HL-60/S4 (cell line): ENCODE data around the gene HBA1.
"Not testable (repeated sequence)": the region's sequence is repeated elsewhere in the genome, so short reads cannot be mapped to it uniquely, and the experiment has no call there.

Experiments used
- in situ Hi-C: fragments of 300-500 bp; cut with MboI; formaldehyde crosslinking; loops from 2 replicates; pipeline ENCODE4 v1.14.3; 2022; ENCODE audit warnings: low sequenced_read_pairs

The HBA1 gene

DNA sequence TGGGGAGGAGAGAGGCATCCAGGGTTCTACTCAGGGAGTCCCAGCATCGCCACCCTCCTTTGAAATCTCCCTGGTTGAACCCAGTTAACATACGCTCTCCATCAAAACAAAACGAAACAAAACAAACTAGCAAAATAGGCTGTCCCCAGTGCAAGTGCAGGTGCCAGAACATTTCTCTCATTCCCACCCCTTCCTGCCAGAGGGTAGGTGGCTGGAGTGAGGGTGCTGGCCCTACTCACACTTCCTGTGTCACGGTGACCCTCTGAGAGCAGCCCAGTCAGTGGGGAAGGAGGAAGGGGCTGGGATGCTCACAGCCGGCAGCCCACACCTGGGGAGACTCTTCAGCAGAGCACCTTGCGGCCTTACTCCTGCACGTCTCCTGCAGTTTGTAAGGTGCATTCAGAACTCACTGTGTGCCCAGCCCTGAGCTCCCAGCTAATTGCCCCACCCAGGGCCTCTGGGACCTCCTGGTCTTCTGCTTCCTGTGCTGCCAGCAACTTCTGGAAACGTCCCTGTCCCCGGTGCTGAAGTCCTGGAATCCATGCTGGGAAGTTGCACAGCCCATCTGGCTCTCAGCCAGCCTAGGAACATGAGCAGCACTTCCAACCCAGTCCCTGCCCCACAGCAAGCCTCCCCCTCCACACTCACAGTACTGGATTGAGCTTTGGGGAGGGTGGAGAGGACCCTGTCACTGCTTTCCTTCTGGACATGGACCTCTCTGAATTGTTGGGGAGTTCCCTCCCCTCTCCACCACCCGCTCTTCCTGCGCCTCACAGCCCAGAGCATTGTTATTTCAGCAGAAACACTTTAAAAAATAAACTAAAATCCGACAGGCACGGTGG, 2.3 kb upstream of the HBA1 start:
- in situ Hi-C loops: not testable (repeated sequence)

- in situ Hi-C loops: no loop called here
Observed at GRCh38 chr16:175011-175949, 1.2 kb upstream of the HBA1 start.

GRCh38 chr16:176006-176405, 474 bp upstream of the HBA1 start:
- in situ Hi-C loops: not testable (repeated sequence)

GRCh38 chr16:177394-177822, 928 bp downstream of the HBA1 start:
- in situ Hi-C loops: no loop called here

- in situ Hi-C loops: no loop called here
Observed at GRCh38 chr16:177981-178667, 1.6 kb downstream of the HBA1 start.

DNA sequence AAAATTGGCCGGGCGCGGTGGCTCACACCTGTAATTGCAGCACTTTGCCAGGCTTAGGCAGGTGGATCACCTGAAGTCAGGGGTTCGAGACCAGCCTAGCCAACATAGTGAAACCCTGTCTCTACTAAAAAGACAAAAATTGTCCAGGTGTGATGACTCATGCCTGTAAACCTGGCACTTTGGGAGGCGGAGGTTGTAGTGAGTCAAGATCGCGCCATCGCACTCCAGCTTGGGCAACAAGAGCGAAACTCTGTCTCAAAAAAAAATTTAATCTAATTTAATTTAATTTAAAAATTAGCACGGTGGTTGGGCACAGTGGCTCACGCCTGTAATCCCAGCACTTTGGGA, 2.2 kb downstream of the HBA1 start:
- in situ Hi-C loops: no loop called here

- in situ Hi-C loops: loop anchor here (5.0 kb wide), 1 partner anchor 62 kb away; no protein-coding TSS in a partner anchor
Observed at GRCh38 chr16:179211-180092, 3.0 kb downstream of the HBA1 start.

DNA sequence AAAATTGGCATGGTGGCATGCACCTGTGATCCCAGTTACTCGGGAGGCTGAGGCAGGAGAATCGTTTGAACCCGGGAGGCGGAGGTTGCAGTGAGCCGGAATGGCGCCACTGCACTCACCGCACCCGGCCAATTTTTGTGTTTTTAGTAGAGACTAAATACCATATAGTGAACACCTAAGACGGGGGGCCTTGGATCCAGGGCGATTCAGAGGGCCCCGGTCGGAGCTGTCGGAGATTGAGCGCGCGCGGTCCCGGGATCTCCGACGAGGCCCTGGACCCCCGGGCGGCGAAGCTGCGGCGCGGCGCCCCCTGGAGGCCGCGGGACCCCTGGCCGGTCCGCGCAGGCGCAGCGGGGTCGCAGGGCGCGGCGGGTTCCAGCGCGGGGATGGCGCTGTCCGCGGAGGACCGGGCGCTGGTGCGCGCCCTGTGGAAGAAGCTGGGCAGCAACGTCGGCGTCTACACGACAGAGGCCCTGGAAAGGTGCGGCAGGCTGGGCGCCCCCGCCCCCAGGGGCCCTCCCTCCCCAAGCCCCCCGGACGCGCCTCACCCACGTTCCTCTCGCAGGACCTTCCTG, 3.7 kb downstream of the HBA1 start, which contains the start of gene HBQ1:
TSS of gene HBQ1 (plus strand) at position 359 of the 575 bp plus-strand sequence. CDS start at position 387, 28 bp downstream.
- in situ Hi-C loops: loop anchor here (5.0 kb wide), 1 partner anchor 63 kb away; no protein-coding TSS in a partner anchor

DNA sequence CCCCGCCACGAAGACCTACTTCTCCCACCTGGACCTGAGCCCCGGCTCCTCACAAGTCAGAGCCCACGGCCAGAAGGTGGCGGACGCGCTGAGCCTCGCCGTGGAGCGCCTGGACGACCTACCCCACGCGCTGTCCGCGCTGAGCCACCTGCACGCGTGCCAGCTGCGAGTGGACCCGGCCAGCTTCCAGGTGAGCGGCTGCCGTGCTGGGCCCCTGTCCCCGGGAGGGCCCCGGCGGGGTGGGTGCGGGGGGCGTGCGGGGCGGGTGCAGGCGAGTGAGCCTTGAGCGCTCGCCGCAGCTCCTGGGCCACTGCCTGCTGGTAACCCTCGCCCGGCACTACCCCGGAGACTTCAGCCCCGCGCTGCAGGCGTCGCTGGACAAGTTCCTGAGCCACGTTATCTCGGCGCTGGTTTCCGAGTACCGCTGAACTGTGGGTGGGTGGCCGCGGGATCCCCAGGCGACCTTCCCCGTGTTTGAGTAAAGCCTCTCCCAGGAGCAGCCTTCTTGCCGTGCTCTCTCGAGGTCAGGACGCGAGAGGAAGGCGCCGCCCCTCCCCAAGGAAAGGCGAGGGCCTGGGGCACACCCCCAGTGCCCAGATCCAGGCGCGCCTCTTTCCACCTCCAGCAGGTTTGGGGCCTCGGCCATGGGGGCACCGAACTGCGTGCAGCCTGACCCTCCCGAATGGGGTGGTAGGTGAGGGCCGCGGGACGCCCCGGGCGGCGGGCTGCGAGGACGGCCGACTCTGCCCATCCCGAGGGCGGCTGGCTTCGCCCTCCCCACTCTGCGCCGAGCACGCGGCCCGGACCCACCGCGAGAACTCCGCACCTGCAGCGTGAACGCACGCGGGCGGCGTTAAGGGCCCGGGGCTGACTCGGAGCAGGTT, 4.4 kb downstream of the HBA1 start:
- in situ Hi-C loops: loop anchor here (5.0 kb wide), 1 partner anchor 64 kb away; no protein-coding TSS in a partner anchor

GRCh38 chr16:181565-182021, 5.1 kb downstream of the HBA1 start:
- in situ Hi-C loops: loop anchor here (5.0 kb wide), 1 partner anchor 64 kb away; no protein-coding TSS in a partner anchor

- in situ Hi-C loops: loop anchor here (5.0 kb wide), 1 partner anchor 66 kb away; no protein-coding TSS in a partner anchor
Observed at GRCh38 chr16:183005-183404, 6.5 kb downstream of the HBA1 start.

GRCh38 chr16:185213-185612, 8.7 kb downstream of the HBA1 start:
- in situ Hi-C loops: no loop called here

DNA sequence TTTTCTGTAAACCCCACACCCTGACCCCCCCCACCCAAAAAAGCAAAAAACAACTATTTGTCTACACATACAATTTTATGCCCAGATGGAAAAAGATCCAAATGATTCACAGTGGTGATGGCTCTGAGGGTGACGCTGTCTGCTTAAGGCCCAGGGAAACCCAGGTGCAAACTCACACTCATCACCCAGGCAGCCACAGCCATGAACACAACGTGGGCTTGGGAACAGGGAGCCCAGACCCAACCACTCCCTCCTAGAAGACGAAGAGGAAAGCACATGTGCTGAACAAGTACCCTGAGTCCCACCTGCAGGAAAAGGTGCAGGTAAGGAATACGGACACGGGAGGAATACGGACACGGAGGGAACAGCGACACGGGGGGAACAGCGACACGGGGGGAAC, 9.2 kb downstream of the HBA1 start:
- in situ Hi-C loops: no loop called here

GRCh38 chr16:187330-187729, 10.8 kb downstream of the HBA1 start:
- in situ Hi-C loops: no loop called here

DNA sequence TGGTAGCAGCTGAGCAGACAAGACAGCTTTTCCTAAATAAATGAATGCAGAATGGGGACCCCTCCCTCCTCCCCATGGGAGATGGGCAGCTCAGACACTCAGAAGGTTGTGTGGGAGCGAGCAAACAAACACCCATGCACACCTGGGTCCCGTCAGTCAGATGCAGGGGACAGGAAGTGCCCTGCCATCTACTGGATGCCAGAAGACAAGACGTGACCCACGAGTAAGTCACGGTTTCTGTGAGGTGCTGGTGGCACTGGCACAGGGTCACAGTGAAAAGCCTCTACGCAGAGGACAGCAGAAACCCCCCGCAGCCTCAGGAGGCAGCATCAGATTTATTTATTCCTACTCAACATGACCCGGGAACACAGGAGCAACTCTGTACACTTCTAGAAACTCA, 12.2 kb downstream of the HBA1 start:
- in situ Hi-C loops: no loop called here

DNA sequence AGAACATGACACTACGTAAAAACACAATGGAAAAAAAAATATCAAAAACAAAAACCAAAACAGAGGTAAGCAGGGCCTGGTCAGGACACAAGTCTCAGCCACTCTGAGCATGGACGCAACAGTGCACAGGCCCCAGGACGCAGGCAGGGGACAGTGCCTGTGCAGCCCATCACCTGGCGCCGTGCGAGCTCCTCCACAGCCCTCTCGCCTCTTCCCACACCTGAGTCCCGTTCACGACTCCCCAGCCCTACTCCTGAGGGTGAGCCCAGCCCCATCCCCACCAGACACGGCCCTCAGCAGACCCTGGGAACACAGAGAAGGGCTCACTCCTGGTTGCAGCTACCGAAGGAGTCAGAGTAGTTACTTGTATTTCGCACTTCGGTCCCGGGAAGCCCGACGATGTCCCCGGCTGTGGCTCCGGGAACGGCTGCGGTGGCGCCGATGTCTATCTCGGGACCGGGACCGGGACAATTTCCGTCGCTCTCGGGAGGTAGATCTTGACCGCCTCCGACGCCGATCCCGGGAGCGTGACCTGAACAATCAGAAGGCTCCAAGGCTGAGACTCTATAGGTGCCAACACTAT, 13.2 kb downstream of the HBA1 start:
- in situ Hi-C loops: no loop called here

- in situ Hi-C loops: no loop called here
Observed at GRCh38 chr16:191831-192230, 15.4 kb downstream of the HBA1 start.

GRCh38 chr16:192686-193085, 16.2 kb downstream of the HBA1 start:
- in situ Hi-C loops: no loop called here
